HL-60 (cell line): ENCODE results near the gene LOC101059915.

Experiments used
- DNase-seq, 2 experiments: peaks; one replicate each; pipeline ENCODE4 v3.0.0-alpha.2; 2010 to 2020; ENCODE audit warnings: low read depth in 1 of 2, low spot score in 1 of 2
- H3K27ac ChIP-seq: fragments of 250-450 bp; sonication (Bioruptor Pico); replicated peaks from 2 replicates; pipeline ENCODE4 v1.5.1; 2020; ENCODE audit warnings: mild to moderate bottlenecking, moderate library complexity
- H3K27me3 ChIP-seq: fragments of 250-450 bp; sonication (Bioruptor Pico); 2 replicates; pipeline ENCODE4 v1.5.1; 2021; ENCODE audit warnings: mild to moderate bottlenecking, moderate library complexity; ENCODE audit not compliant: insufficient read depth, poor library complexity, severe bottlenecking
- H3K4me3 ChIP-seq: replicated peaks from 2 replicates; pipeline ENCODE4 v1.5.1; 2011; ENCODE audit warnings: mild to moderate bottlenecking, control low read depth, low read length; ENCODE audit not compliant: insufficient read depth
- GABPA ChIP-seq: IDR thresholded peaks from 2 replicates; pipeline ENCODE4 v1.6.1; 2012; ENCODE audit warnings: low read depth
- POLR2AphosphoS5 ChIP-seq: IDR thresholded peaks from 2 replicates; pipeline ENCODE4 v1.6.1; 2012; ENCODE audit warnings: low read depth
- SPI1 ChIP-seq: IDR thresholded peaks from 2 replicates; pipeline ENCODE4 v1.6.1; 2012; ENCODE audit warnings: low read depth, mild to moderate bottlenecking, borderline replicate concordance
- TF ChIP-seq, protein P1 (sequence below): IDR thresholded peaks from 2 replicates; pipeline ENCODE4 v1.6.1; 2012; ENCODE audit warnings: low read depth; ENCODE audit not compliant: insufficient replicate concordance
- TF ChIP-seq, protein P2 (sequence below): IDR thresholded peaks from one replicate; pipeline ENCODE4 v1.5.1; 2011; ENCODE audit warnings: low read length, control low read depth, inconsistent platforms; ENCODE audit not compliant: insufficient read depth

LOC101059915 gene

DNA sequence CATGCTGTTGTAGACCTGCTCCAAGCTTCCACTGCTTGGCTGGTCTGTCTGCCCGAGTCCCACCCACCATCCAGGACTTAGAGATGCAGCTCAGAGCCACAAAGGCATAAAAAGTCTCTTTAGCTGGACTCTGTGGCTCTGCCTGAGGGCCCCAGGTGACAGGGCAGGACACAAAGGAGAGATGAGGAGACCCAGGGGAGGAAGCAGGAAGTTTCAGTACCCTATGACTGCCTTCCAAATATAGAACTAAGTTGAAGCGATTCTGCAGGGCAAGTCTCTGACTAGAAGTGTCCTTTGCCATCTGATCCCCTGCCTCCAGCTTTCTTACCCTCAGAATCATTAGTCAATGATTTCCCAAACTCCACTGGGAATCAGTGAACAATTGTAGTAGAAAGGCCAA is 37.9 kb upstream of the LOC101059915 start:
- TF ChIP-seq, protein P1, sequence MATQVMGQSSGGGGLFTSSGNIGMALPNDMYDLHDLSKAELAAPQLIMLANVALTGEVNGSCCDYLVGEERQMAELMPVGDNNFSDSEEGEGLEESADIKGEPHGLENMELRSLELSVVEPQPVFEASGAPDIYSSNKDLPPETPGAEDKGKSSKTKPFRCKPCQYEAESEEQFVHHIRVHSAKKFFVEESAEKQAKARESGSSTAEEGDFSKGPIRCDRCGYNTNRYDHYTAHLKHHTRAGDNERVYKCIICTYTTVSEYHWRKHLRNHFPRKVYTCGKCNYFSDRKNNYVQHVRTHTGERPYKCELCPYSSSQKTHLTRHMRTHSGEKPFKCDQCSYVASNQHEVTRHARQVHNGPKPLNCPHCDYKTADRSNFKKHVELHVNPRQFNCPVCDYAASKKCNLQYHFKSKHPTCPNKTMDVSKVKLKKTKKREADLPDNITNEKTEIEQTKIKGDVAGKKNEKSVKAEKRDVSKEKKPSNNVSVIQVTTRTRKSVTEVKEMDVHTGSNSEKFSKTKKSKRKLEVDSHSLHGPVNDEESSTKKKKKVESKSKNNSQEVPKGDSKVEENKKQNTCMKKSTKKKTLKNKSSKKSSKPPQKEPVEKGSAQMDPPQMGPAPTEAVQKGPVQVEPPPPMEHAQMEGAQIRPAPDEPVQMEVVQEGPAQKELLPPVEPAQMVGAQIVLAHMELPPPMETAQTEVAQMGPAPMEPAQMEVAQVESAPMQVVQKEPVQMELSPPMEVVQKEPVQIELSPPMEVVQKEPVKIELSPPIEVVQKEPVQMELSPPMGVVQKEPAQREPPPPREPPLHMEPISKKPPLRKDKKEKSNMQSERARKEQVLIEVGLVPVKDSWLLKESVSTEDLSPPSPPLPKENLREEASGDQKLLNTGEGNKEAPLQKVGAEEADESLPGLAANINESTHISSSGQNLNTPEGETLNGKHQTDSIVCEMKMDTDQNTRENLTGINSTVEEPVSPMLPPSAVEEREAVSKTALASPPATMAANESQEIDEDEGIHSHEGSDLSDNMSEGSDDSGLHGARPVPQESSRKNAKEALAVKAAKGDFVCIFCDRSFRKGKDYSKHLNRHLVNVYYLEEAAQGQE, result no peak
- no peak for TF ChIP-seq POLR2AphosphoS5
- TF ChIP-seq GABPA, result no peak
- TF ChIP-seq, protein P2, sequence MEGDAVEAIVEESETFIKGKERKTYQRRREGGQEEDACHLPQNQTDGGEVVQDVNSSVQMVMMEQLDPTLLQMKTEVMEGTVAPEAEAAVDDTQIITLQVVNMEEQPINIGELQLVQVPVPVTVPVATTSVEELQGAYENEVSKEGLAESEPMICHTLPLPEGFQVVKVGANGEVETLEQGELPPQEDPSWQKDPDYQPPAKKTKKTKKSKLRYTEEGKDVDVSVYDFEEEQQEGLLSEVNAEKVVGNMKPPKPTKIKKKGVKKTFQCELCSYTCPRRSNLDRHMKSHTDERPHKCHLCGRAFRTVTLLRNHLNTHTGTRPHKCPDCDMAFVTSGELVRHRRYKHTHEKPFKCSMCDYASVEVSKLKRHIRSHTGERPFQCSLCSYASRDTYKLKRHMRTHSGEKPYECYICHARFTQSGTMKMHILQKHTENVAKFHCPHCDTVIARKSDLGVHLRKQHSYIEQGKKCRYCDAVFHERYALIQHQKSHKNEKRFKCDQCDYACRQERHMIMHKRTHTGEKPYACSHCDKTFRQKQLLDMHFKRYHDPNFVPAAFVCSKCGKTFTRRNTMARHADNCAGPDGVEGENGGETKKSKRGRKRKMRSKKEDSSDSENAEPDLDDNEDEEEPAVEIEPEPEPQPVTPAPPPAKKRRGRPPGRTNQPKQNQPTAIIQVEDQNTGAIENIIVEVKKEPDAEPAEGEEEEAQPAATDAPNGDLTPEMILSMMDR, result no peak
- no peak for TF ChIP-seq SPI1
- no peaks in the 10 kb centered on the region for H3K27me3 ChIP-seq
- no peak for DNase-seq
- no peak overlapping the region for H3K4me3 ChIP-seq
- no peak overlapping the region for H3K27ac ChIP-seq

DNA sequence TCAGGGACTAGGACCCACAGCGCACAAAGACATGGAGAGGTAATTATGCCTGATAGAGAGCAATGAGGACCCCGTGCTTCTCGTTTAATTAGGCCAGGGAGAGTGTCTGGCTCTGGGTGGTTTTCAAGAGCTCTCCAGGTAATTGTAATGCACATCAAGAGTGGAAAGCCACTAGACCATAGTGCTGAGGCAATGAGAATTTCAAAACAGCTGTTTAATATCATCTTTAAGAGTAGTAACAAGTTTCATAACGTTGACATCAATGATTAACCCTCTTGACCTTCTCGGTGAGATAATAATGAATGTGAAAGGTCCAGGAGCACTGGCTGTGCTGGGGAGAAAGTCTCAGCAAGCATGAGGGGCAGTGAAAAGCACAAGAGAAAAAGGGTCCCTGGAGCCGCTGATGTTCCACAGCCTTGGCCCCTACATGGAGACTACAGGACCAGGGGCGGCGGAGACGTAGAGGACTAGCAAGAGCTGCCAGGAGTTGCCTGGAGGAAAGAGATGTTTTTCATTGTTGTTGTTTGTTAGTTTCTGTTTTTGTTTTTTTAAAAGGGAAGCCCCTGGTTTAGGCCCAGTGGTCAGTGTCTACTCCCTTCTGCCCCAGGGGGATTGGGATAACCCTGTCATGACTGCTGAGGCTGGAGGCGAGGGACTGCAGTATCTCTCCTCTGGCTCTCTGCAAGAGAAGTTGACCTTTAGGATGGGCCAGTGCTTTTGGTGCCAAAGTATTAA is 34.3 kb upstream of the LOC101059915 start:
- no peak for DNase-seq
- H3K27me3 ChIP-seq, result no peaks in the 10 kb centered on the region
- H3K27ac ChIP-seq, result no peak overlapping the region
- H3K4me3 ChIP-seq, result no peak overlapping the region
- TF ChIP-seq SPI1 (no peak), POLR2AphosphoS5 (no peak), GABPA (no peak)
- TF ChIP-seq, protein P2, result no peak
- TF ChIP-seq, protein P1, result no peak

DNA sequence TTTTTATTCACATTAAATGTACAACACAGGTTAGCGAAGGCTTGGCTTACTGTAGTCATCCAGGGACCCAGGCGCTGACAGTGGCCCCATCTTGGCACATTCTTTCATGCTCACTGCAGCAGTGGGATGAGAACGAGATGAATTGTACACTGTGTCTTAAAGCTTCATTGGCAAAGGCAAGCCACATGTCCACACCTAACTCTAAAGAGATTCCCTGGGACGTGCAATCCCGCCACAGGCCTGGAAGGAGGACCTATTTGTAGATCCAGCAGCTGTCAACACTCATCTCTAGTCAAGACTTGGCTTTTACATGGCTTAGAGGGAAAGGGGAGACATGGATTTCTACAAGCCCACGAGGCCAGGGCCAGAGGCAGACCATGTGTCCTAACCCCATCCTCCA is 33.0 kb upstream of the LOC101059915 start:
- no peak for TF ChIP-seq POLR2AphosphoS5
- TF ChIP-seq, protein P2, result no peak
- TF ChIP-seq, protein P1, result no peak
- TF ChIP-seq GABPA, result no peak
- no peak for TF ChIP-seq SPI1
- no peaks in the 10 kb centered on the region for H3K27me3 ChIP-seq
- H3K27ac ChIP-seq, result no peak overlapping the region
- DNase-seq, result no peak
- H3K4me3 ChIP-seq, result no peak overlapping the region
